Choroid plexus epithelial cell (primary cell): Measurements from ENCODE around the gene EFHC1.

Experiments
- DNase-seq: peaks from one replicate; pipeline ENCODE4 v3.0.0-alpha.2; 2010; ENCODE audit warnings: low read depth
- H3K4me3 ChIP-seq: 2 replicates; pipeline ENCODE4 v1.5.1; 2011; ENCODE audit warnings: low read depth, mild to moderate bottlenecking, control low read depth, low read length, moderate library complexity
- TF ChIP-seq, protein P1 (sequence below): conservative IDR thresholded peaks from 2 replicates; pipeline ENCODE4 v1.5.1; 2011; ENCODE audit warnings: low read depth, mild to moderate bottlenecking, control low read depth, inconsistent platforms, low read length, moderate library complexity

EFHC1 gene

DNA sequence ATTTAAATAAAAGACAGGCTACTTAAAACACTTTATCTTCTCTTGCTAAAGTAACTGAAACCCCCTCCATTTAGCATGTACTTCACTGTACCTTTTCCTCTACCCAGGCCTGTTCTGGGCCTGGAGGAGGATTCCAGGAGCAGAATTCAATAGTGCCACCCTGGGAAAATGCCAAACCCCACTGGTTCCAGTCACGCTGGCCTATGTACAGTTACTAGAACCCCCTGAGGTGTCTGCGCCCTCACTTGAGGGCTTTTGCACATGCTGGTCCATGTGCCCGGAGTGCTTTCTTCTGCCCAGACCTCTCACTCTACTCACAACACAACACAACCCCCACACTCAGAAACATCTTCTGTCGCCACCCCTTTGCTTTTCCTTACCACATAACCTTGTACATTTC lies 111.3 kb downstream of the EFHC1 start:
- TF ChIP-seq, protein P1, sequence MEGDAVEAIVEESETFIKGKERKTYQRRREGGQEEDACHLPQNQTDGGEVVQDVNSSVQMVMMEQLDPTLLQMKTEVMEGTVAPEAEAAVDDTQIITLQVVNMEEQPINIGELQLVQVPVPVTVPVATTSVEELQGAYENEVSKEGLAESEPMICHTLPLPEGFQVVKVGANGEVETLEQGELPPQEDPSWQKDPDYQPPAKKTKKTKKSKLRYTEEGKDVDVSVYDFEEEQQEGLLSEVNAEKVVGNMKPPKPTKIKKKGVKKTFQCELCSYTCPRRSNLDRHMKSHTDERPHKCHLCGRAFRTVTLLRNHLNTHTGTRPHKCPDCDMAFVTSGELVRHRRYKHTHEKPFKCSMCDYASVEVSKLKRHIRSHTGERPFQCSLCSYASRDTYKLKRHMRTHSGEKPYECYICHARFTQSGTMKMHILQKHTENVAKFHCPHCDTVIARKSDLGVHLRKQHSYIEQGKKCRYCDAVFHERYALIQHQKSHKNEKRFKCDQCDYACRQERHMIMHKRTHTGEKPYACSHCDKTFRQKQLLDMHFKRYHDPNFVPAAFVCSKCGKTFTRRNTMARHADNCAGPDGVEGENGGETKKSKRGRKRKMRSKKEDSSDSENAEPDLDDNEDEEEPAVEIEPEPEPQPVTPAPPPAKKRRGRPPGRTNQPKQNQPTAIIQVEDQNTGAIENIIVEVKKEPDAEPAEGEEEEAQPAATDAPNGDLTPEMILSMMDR = no peak
- H3K4me3 ChIP-seq = no peak overlapping the region
- no peak for DNase-seq

DNA sequence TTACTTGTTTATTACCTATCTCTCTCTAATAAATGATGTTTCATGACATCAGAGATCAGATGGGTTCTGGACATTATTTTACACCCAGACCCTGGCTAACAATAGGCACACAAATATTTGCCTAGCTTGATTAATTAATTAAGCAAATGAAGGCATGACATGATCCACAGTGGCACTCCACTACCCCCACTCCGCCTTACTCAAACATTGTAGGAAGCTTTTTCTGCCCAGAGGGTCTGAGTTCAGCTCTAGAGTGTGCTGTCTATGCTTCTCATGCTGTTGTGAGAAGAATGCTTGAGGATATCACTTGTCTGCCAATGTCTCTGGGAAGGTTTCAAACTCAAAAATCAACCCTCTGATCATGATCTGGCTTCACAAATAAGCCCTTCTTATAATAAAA lies 111.7 kb downstream of the EFHC1 start:
- no peak overlapping the region for H3K4me3 ChIP-seq
- no peak for DNase-seq
- TF ChIP-seq, protein P1 = no peak

DNA sequence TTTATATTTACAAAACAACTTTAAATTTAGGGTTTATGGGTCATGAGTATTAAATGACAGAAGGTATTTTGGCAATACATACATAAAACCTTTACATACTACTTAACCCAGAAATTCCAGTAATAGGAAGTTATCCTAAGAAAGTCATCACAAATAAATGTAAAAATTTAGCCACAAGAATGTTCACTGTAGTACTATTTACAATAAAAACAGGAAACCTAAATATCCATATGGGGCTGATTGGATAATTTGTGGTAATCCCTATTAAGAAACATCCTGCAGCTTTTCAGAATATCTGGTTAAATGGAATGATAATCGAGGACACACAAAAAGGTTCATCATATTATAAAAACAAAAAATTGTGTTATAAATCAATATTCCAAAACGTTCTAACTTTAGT lies 112.3 kb downstream of the EFHC1 start:
- TF ChIP-seq, protein P1 = no peak
- DNase-seq = no peak
- H3K4me3 ChIP-seq = no peak overlapping the region

DNA sequence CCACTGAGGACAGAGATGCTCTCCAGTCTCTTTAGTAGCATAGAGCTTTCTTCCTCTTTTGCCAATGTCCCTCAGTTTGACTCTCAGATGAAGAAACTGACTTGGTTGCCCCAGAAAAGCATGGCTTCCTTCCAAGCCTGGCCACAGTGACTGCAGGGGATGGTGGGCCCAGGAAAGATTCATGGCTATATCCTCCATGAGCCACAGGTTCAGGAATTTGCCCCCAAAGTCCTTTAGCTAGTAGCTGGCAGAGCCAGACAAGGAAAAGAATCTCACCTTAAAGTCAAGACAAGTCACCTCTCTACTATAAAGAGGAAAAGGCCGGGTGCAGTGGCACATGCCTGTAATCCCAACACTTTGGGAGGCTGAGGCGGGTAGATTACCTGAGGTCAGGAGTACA lies 113.3 kb downstream of the EFHC1 start:
- TF ChIP-seq, protein P1 = no peak

DNA sequence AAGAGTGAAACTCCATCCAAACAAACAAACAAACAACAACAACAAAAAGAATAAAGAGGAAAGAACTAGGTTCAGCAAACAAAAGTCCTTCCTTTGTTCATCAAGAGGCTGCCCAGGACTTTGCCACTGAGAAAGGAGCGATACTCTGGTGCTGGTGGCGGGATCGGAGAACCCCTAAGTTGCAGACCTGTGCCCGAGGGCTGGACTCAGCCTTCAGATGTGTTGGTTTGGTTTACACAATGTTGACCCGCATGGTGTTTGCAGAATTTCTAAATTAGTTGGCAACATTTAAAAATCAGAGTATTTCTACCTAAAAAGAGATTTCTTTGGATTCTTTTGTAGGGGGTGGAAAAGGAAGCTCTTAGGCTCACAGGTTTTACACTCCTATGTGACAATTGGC lies 114.2 kb downstream of the EFHC1 start:
- TF ChIP-seq, protein P1 = no peak
- DNase-seq = no peak
- no peak overlapping the region for H3K4me3 ChIP-seq

More for the DNA sequence above, 113.3 kb downstream of the EFHC1 start:
- no peak overlapping the region for H3K4me3 ChIP-seq
- no peak for DNase-seq

DNA sequence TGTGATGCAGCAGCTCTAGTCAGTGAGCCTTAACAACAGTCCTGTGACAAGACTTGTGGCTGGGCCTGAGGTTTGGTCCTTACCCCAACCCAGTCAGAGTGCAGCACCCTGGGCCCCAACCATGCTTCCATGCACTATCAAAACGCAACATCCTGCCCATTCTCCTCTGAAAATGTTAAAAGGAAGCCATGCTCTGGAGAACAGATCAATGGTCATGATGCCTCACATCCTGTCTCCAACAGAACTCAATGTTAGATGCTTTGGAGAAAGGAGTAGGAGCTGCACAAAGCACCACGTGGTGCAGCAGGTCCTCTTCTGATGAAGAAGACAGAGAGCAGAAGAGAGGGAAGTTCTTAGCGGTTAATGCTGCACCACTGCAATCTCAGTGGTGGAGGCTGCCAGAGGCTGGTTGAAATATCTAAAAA lies 114.8 kb downstream of the EFHC1 start:
- TF ChIP-seq, protein P1 = no peak
- no peak for DNase-seq
- no peak overlapping the region for H3K4me3 ChIP-seq

DNA sequence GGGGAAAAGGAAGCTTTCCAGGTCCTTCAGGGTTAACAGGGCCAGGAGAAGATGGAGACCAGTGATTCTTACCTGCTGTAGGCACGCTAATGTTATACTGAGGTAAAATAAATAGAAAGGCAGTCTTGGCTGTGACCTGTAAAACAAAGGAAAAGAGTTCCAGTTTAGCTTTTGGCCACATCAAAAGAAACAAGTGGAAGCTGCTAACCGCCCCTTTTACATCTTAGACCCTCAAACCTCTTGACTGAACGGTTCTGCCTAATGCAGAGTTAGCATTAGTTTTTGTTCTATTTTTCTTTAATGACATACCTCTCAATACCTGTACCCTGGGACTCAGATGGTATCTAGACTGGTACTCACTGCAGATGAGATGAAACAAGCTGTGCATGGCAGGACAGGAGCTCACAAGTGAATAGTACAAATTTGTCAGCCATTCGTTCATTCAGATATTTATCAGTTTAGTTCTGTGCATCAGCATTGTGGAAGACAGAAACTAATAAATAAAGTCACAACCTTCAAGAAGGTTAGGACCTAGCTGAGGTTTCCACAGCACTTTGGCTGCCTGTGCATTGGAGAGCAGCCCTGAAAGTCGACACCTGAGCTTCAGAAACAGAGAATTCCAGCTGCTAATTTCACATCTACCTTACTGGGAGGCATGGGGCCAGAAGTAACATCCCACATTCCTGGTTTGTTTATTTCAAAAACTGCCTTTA lies 115.7 kb downstream of the EFHC1 start:
- TF ChIP-seq, protein P1 = no peak
- no peak for DNase-seq

More for the DNA sequence above, 115.7 kb downstream of the EFHC1 start:
- H3K4me3 ChIP-seq = no peak overlapping the region
